K562 (cell line): ENCODE results near the gene CXCR5. TPM values are rescaled to one million over a fixed set of nuclear protein-coding genes. Genes with fewer than 3 reads are reported as not detected.
A peak's percentile ranks its signal among the peaks of the same experiment; 100 is the strongest.

Experiments
- GABPA ChIP-seq: fragments of 200-800 bp; sonication (Bioruptor generic); conservative IDR thresholded peaks from 2 replicates; pipeline ENCODE4 v1.6.1; 2016; ENCODE audit warnings: low read depth, missing genetic modification characterization, missing compliant biosample characterization
- GTF2B ChIP-seq: IDR thresholded peaks from 2 replicates; pipeline ENCODE4 v1.6.1; 2011; ENCODE audit not compliant: insufficient read length; ENCODE audit errors: extremely low read depth
- HINFP ChIP-seq: fragments of 450-650 bp; conservative IDR thresholded peaks from 2 replicates; pipeline ENCODE4 v1.6.1; 2016; ENCODE audit warnings: missing genetic modification characterization, low read depth, mild to moderate bottlenecking, control low read depth, missing compliant biosample characterization
- MEF2A ChIP-seq: IDR thresholded peaks from 2 replicates; pipeline ENCODE4 v1.6.1; 2011; ENCODE audit warnings: low read depth, mild to moderate bottlenecking, low read length, moderate library complexity; ENCODE audit not compliant: control insufficient read depth
- UBTF ChIP-seq, 2 experiments: IDR thresholded peaks; 2 replicates each; pipeline ENCODE4 v1.6.1; 2012; ENCODE audit warnings: improper control_type of control experiment in 2 of 2, low read depth in 2 of 2, low read length in 2 of 2, borderline replicate concordance in 1 of 2
- polyA plus RNA-seq, 8 experiments: library from polyadenylated mRNA; depleted of rRNA in 4 of 8; stranded (reverse) in 5 of 8; unstranded in 3 of 8; fragments of >200 nt; fragmentation: Nextera tagmentation in 2 of 8; fragmentation: Illumina TruSeq in 1 of 8; extraction: Ambion mirVana in 2 of 8; extraction: Trizol in 1 of 8; gene quantifications; 2 replicates each; pipeline versions ENCODE4 v1.2.1 to v1.2.3, GENCODE V29; 2011 to 2014; ENCODE audit warnings: inconsistent platforms in 1 of 8, missing spikeins in 1 of 8
- total RNA-seq, 7 experiments: library from RNA; depleted of rRNA in 6 of 7; stranded (reverse); fragments of >200 nt in 6 of 7; fragmentation: Illumina TruSeq in 2 of 7; extraction: Trizol in 2 of 7; gene quantifications; 2 replicates each; pipeline versions ENCODE4 v1.2.1 to v1.2.3, GENCODE V29; 2011 to 2021; ENCODE audit warnings: low replicate concordance in 1 of 7

Gene CXCR5
- total and polyA plus RNA-seq, 9 of the 15 experiments (the other 6 are each of a cell fraction or from before 2014, with no cell fraction given), result 0.03 to 0.06 TPM; not detected in 7

- no peak for TF ChIP-seq MEF2A
- no peak for TF ChIP-seq HINFP (tag)
- peak in 1 of 2 experiments; percentile 73; a peak in 1 of 4 replicates for TF ChIP-seq UBTF (IDR thresholded peaks at IDR 0.05; ENCODE audit: borderline replicate concordance in 1 of 2, low read depth in 2 of 2, low read length in 2 of 2)
- TF ChIP-seq GTF2B, result no peak
- TF ChIP-seq GABPA (tag), result no peak
- TF ChIP-seq, all 486 proteins: peak for 110
Observed at GRCh38 chr11:118928101-118928869, 44.6 kb downstream of the CXCR5 start (continued).
